ENCODE data around the gene COG5. TPM values are rescaled to one million over a fixed set of nuclear protein-coding genes. Genes with fewer than 3 reads are reported as not detected.

Gene COG5
- total RNA-seq, 1 experiment from 2014 or later = 43.9 TPM

DNA sequence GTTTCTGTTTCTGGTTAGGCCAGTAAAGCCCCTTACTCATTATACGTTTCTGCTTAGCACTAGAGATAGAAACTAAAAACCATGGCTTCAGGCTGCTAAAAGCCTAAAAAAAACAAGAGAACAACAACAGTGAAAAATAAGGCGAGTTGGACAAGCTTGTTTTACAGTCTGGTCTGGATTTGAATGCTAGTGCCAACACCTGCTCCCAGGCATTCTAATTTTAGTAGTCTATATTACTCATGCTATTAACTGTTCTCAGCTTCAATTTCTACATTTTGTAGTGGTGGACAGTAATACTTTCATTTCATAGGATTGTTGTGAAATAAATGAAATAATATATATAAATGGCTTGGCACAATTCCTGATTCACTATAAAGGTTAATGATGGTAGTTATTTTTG lies 286.4 kb downstream of the COG5 start:
- Mint-ChIP-seq H3K27ac (ENCODE audit: unreplicated experiment) (no peak overlapping the region), H3K9me3 (ENCODE audit: unreplicated experiment) (no peaks in the 10 kb centered on the region), H3K4me1 (ENCODE audit: low read depth, unreplicated experiment) (no peaks in the 10 kb centered on the region), H3K4me3 (ENCODE audit: unreplicated experiment) (no peak overlapping the region), H3K36me3 (ENCODE audit: insufficient read depth, unreplicated experiment) (no peaks in the 10 kb centered on the region), H3K27me3 (ENCODE audit: insufficient read depth, unreplicated experiment) (no peaks in the 10 kb centered on the region)
- TF ChIP-seq, protein P1, sequence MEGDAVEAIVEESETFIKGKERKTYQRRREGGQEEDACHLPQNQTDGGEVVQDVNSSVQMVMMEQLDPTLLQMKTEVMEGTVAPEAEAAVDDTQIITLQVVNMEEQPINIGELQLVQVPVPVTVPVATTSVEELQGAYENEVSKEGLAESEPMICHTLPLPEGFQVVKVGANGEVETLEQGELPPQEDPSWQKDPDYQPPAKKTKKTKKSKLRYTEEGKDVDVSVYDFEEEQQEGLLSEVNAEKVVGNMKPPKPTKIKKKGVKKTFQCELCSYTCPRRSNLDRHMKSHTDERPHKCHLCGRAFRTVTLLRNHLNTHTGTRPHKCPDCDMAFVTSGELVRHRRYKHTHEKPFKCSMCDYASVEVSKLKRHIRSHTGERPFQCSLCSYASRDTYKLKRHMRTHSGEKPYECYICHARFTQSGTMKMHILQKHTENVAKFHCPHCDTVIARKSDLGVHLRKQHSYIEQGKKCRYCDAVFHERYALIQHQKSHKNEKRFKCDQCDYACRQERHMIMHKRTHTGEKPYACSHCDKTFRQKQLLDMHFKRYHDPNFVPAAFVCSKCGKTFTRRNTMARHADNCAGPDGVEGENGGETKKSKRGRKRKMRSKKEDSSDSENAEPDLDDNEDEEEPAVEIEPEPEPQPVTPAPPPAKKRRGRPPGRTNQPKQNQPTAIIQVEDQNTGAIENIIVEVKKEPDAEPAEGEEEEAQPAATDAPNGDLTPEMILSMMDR (IDR thresholded peaks at IDR 0.05; ENCODE audit: insufficient read depth in 1 of 2, low read depth in 1 of 2, low read length in 1 of 2, severe bottlenecking in 1 of 2, unreplicated experiment in 1 of 2) = no peak
- no peak for DNase-seq
- BruUV-seq (replicated peaks) = no TSS peak
- H3K4me1 ChIP-seq = no peaks in the 10 kb centered on the region
- H3K9me3 ChIP-seq = no peaks in the 10 kb centered on the region
- intact Hi-C loops (cut with micrococcal nuclease; ENCODE audit: unreplicated experiment) = no loop called here
- H3K4me3 ChIP-seq (ENCODE audit: low read depth, low read length) = no peak overlapping the region
- H3K36me3 ChIP-seq (ENCODE audit: control insufficient read depth, insufficient read depth, low read length) = no peaks in the 10 kb centered on the region
- ChIA-PET POLR2A (no interaction called here), CTCF (no interaction called here)
- H3K27me3 ChIP-seq (replicated peaks; ENCODE audit: control insufficient read depth, insufficient read depth, low read length) = no peaks in the 10 kb centered on the region

DNA sequence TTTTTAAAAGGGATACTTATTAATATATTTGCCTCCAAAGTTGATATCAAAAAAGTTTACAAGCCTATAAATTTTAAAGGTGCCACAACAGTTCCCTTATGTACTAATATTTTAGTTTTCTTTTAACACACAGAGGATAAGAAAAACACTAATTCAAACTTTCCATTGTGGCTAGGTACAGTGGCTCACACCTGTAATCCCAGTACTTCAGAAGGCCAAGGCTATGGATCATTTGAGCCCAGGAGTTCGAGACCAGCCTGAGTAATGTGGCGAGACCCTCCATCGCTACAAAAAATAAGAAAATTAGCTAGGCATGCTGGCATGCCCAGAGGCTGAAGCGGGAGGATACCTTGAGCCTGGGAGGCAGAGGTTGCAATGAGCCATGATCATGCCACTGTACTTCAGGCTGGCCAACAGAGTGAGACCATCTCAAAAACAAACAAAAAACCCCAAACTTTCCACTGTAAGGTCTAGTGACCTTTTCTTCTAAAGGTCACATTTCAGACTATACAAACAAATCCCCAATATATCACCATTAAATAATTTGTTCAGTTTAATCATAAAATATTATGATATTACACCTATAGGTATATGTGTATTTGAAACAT lies 287.4 kb downstream of the COG5 start:
- no peaks in the 10 kb centered on the region for H3K9me3 Mint-ChIP-seq (ENCODE audit: unreplicated experiment)
- intact Hi-C loops (cut with micrococcal nuclease; ENCODE audit: unreplicated experiment) = no loop called here
- POLR2A ChIA-PET = no interaction called here
- H3K4me1 ChIP-seq = no peaks in the 10 kb centered on the region
- no peaks in the 10 kb centered on the region for H3K27me3 ChIP-seq (replicated peaks; ENCODE audit: control insufficient read depth, insufficient read depth, low read length)
- BruUV-seq (replicated peaks) = no TSS peak
- no peak overlapping the region for H3K4me3 Mint-ChIP-seq (ENCODE audit: unreplicated experiment)
- H3K9me3 ChIP-seq = no peaks in the 10 kb centered on the region
- no peaks in the 10 kb centered on the region for H3K27me3 Mint-ChIP-seq (ENCODE audit: insufficient read depth, unreplicated experiment)
- H3K4me1 Mint-ChIP-seq (ENCODE audit: low read depth, unreplicated experiment) = no peaks in the 10 kb centered on the region
- peaks cover 4% of the 10 kb centered on the region for H3K36me3 Mint-ChIP-seq (ENCODE audit: insufficient read depth, unreplicated experiment)
- no peak overlapping the region for H3K4me3 ChIP-seq (ENCODE audit: low read depth, low read length)
- no peak overlapping the region for H3K27ac Mint-ChIP-seq (ENCODE audit: unreplicated experiment)
- DNase-seq = no peak
- TF ChIP-seq, protein P1 (IDR thresholded peaks at IDR 0.05; ENCODE audit: insufficient read depth in 1 of 2, low read depth in 1 of 2, low read length in 1 of 2, severe bottlenecking in 1 of 2, unreplicated experiment in 1 of 2) = no peak
- CTCF ChIA-PET = no interaction called here
- H3K36me3 ChIP-seq (ENCODE audit: control insufficient read depth, insufficient read depth, low read length) = no peaks in the 10 kb centered on the region

DNA sequence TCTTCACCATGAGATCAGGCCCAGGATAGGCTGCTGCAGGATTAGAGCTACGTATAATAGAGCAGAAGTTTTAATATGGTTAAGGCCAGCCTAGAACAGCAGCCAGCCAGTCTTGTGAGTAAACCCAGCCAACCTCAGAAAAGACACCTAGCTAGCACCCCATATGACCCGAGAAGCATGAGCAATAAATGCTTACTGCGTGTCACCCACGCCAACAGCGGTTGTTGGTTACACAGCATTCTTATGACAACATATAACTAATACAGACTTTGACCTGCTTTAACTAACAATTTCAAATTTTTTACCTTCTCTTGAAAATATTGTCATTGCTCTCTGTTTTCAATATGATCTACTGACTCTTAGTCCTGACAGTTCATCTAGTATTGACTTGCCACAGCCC lies 289.2 kb downstream of the COG5 start:
- Mint-ChIP-seq H3K9me3 (ENCODE audit: unreplicated experiment) (no peaks in the 10 kb centered on the region), H3K27ac (ENCODE audit: unreplicated experiment) (no peak overlapping the region), H3K36me3 (ENCODE audit: insufficient read depth, unreplicated experiment) (peaks cover 15% of the 10 kb centered on the region), H3K4me1 (ENCODE audit: low read depth, unreplicated experiment) (no peaks in the 10 kb centered on the region), H3K27me3 (ENCODE audit: insufficient read depth, unreplicated experiment) (no peaks in the 10 kb centered on the region), H3K4me3 (ENCODE audit: unreplicated experiment) (no peak overlapping the region)
- no peaks in the 10 kb centered on the region for H3K9me3 ChIP-seq
- TF ChIP-seq, protein P1 (IDR thresholded peaks at IDR 0.05; ENCODE audit: insufficient read depth in 1 of 2, low read depth in 1 of 2, low read length in 1 of 2, severe bottlenecking in 1 of 2, unreplicated experiment in 1 of 2) = no peak
- POLR2A ChIA-PET = no interaction called here
- no peaks in the 10 kb centered on the region for H3K36me3 ChIP-seq (ENCODE audit: control insufficient read depth, insufficient read depth, low read length)
- CTCF ChIA-PET = interaction anchor here (0.6 kb wide), 2 partner anchors 99 to 602 kb away, joined by 3 read pairs; no protein-coding TSS in a partner anchor
- no peak for DNase-seq
- H3K4me3 ChIP-seq (ENCODE audit: low read depth, low read length) = no peak overlapping the region
- H3K27me3 ChIP-seq (replicated peaks; ENCODE audit: control insufficient read depth, insufficient read depth, low read length) = no peaks in the 10 kb centered on the region
- BruUV-seq (replicated peaks) = no TSS peak
- H3K4me1 ChIP-seq = no peaks in the 10 kb centered on the region
- intact Hi-C loops (cut with micrococcal nuclease; ENCODE audit: unreplicated experiment) = no loop called here

Measured in Caco-2 (cell line).